Neural crest cell (in vitro differentiated cells): Measurements from ENCODE around the gene TRAM2. TPM values are rescaled to one million over a fixed set of nuclear protein-coding genes. Genes with fewer than 3 reads are reported as not detected.
A peak's percentile ranks its signal among the peaks of the same experiment; 100 is the strongest.

Experiments
- DNase-seq: peaks from one replicate; pipeline ENCODE4 v3.0.0; 2021; ENCODE audit warnings: low read depth, mixed read lengths, low spot score
- H3K27ac Mint-ChIP-seq: one replicate; pipeline ENCODE4 v1.8.0; 2021; ENCODE audit warnings: mild to moderate bottlenecking, mixed read lengths; ENCODE audit not compliant: unreplicated experiment
- H3K27me3 Mint-ChIP-seq: 2 replicates; pipeline ENCODE4 v1.8.0; 2021; ENCODE audit warnings: low read depth, mild to moderate bottlenecking, mixed read lengths
- H3K36me3 Mint-ChIP-seq: 2 replicates; pipeline ENCODE4 v1.8.0; 2021; ENCODE audit warnings: low read depth, mild to moderate bottlenecking, mixed read lengths
- H3K4me1 Mint-ChIP-seq: 2 replicates; pipeline ENCODE4 v1.8.0; 2021; ENCODE audit warnings: mixed read lengths
- H3K4me3 Mint-ChIP-seq: one replicate; pipeline ENCODE4 v1.8.0; 2021; ENCODE audit warnings: mild to moderate bottlenecking, mixed read lengths
- H3K9me3 Mint-ChIP-seq: 2 replicates; pipeline ENCODE4 v1.8.0; 2021; ENCODE audit warnings: mixed read lengths
- CTCF ChIP-seq: fragments of 200-600 bp; sonication (generic); conservative IDR thresholded peaks from 2 replicates; pipeline ENCODE4 v1.5.0; 2021; ENCODE audit warnings: antibody characterized with exemption, mild to moderate bottlenecking
- long read RNA-seq: library from polyadenylated mRNA; unstranded; transcript quantifications from one replicate; pipeline ENCODE4 v2.0.0, GENCODE V29; 2020
- total RNA-seq: library from RNA; stranded (reverse); gene quantifications from 2 replicates; pipeline ENCODE4 v1.2.1, GENCODE V29; 2021

The TRAM2 gene, protein sequence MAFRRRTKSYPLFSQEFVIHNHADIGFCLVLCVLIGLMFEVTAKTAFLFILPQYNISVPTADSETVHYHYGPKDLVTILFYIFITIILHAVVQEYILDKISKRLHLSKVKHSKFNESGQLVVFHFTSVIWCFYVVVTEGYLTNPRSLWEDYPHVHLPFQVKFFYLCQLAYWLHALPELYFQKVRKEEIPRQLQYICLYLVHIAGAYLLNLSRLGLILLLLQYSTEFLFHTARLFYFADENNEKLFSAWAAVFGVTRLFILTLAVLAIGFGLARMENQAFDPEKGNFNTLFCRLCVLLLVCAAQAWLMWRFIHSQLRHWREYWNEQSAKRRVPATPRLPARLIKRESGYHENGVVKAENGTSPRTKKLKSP
- total RNA-seq: 20.2 and 20.4 TPM in 2 replicates
- long read RNA-seq, full-length matches to known transcripts: 2 of 5 reads
- long read RNA-seq, partial matches to known transcripts: 1 of 5 reads
- long read RNA-seq, other reads (novel, unspliced or antisense): 2 of 5 reads

- Mint-ChIP-seq H3K36me3 (peaks cover under 1% of the 10 kb centered on the region), H3K9me3 (no peaks in the 10 kb centered on the region), H3K27ac (peak within 1 kb of the TSS; percentile 98), H3K4me1 (peaks cover 49% of the 10 kb centered on the region), H3K4me3 (peak within 1 kb of the TSS; percentile 89), H3K27me3 (no peaks in the 10 kb centered on the region)
- no peak for TF ChIP-seq CTCF
- peak; percentile 75 for DNase-seq
Measured at GRCh38 chr6:52577022-52577777, at the start of gene TRAM2. Gene TRAM2 (minus strand): TSS chr6:52577060. CDS start chr6:52576915, 145 bp downstream.

GRCh38 chr6:52622810-52623209 is 46.0 kb upstream of the TRAM2 start:
- Mint-ChIP-seq H3K4me1 (no peaks in the 10 kb centered on the region), H3K9me3 (no peaks in the 10 kb centered on the region), H3K36me3 (no peaks in the 10 kb centered on the region), H3K27ac (no peak overlapping the region), H3K27me3 (no peaks in the 10 kb centered on the region), H3K4me3 (no peak overlapping the region)
- TF ChIP-seq CTCF: no peak
- DNase-seq: no peak

DNA sequence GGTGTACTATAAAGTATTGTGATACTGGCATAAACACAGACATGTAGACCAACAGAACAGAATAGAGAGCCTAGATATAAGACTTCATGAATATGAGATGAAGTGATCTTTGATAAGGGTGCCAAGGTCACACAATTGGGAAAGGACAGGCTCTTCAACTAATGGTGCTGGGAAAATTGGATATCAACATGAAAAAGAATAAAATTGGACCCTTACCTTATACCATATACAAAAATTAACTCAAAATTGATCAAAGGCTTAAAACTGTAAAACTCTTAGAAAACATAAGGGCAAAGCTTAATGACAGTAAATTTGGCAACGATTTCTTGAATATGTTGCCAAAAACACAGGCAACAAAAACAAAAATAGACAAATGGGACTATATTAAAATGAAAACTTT is 44.8 kb upstream of the TRAM2 start:
- no peaks in the 10 kb centered on the region for H3K36me3 Mint-ChIP-seq
- H3K27ac Mint-ChIP-seq: no peak overlapping the region
- H3K27me3 Mint-ChIP-seq: no peaks in the 10 kb centered on the region
- no peaks in the 10 kb centered on the region for H3K4me1 Mint-ChIP-seq
- no peak for DNase-seq
- no peak for TF ChIP-seq CTCF
- H3K4me3 Mint-ChIP-seq: no peak overlapping the region
- H3K9me3 Mint-ChIP-seq: no peaks in the 10 kb centered on the region

- Mint-ChIP-seq H3K4me3 (no peak overlapping the region), H3K4me1 (no peaks in the 10 kb centered on the region), H3K27ac (no peak overlapping the region), H3K36me3 (no peaks in the 10 kb centered on the region), H3K9me3 (no peaks in the 10 kb centered on the region), H3K27me3 (no peaks in the 10 kb centered on the region)
- no peak for DNase-seq
- TF ChIP-seq CTCF: no peak
Measured at GRCh38 chr6:52620906-52621190, 44.0 kb upstream of the TRAM2 start.

GRCh38 chr6:52620055-52620905 is 43.4 kb upstream of the TRAM2 start:
- no peak for DNase-seq
- Mint-ChIP-seq H3K4me1 (no peaks in the 10 kb centered on the region), H3K27ac (no peak overlapping the region), H3K27me3 (no peaks in the 10 kb centered on the region), H3K4me3 (no peak overlapping the region), H3K9me3 (no peaks in the 10 kb centered on the region), H3K36me3 (no peaks in the 10 kb centered on the region)
- no peak for TF ChIP-seq CTCF
